ENCODE measurements around the gene AGXT. TPM values are rescaled to one million over a fixed set of nuclear protein-coding genes. Genes with fewer than 3 reads are reported as not detected.
A peak's percentile ranks its signal among the peaks of the same experiment; 100 is the strongest.

AGXT gene
- total RNA-seq, 1 experiment from 2014 or later = 0.34 TPM

DNA sequence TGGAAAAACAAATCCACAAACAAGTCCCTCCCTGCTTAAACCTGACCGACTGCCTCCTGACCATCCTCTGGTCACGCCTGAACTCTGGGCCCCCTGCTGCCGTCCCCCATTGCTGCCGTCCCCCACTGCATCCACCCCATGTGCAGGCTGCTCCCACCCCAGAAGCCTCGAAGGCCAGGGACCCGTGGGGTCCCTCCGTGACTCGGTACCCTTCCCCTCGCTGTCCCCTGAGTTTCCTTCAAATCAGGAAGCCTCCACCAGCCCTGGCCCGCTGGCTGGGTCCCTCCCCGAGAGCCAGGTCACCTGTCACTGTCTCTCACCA, 17.9 kb upstream of the AGXT start (continued):
- TF ChIP-seq, protein P1, sequence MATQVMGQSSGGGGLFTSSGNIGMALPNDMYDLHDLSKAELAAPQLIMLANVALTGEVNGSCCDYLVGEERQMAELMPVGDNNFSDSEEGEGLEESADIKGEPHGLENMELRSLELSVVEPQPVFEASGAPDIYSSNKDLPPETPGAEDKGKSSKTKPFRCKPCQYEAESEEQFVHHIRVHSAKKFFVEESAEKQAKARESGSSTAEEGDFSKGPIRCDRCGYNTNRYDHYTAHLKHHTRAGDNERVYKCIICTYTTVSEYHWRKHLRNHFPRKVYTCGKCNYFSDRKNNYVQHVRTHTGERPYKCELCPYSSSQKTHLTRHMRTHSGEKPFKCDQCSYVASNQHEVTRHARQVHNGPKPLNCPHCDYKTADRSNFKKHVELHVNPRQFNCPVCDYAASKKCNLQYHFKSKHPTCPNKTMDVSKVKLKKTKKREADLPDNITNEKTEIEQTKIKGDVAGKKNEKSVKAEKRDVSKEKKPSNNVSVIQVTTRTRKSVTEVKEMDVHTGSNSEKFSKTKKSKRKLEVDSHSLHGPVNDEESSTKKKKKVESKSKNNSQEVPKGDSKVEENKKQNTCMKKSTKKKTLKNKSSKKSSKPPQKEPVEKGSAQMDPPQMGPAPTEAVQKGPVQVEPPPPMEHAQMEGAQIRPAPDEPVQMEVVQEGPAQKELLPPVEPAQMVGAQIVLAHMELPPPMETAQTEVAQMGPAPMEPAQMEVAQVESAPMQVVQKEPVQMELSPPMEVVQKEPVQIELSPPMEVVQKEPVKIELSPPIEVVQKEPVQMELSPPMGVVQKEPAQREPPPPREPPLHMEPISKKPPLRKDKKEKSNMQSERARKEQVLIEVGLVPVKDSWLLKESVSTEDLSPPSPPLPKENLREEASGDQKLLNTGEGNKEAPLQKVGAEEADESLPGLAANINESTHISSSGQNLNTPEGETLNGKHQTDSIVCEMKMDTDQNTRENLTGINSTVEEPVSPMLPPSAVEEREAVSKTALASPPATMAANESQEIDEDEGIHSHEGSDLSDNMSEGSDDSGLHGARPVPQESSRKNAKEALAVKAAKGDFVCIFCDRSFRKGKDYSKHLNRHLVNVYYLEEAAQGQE (IDR thresholded peaks at IDR 0.05; ENCODE audit: low read depth) = no peak
- TF ChIP-seq EZH2 (IDR thresholded peaks at IDR 0.05) (no peak), POLR2A (IDR thresholded peaks at IDR 0.05; ENCODE audit: borderline replicate concordance, extremely low read depth, insufficient read depth, insufficient read length) (no peak), ZFX (IDR thresholded peaks at IDR 0.05) (no peak)

GRCh38 chr2:240851078-240851991, 17.3 kb upstream of the AGXT start:
- H4K20me1 ChIP-seq (ENCODE audit: insufficient read depth) = no peaks in the 10 kb centered on the region
- H3K4me2 ChIP-seq (ENCODE audit: low read length) = no peak overlapping the region
- no peak overlapping the region for H2AFZ ChIP-seq (ENCODE audit: low read depth, low read length, poor library complexity, severe bottlenecking)
- no peaks in the 10 kb centered on the region for H3K36me3 ChIP-seq (ENCODE audit: control insufficient read depth in 1 of 2, insufficient read depth in 2 of 2, low read length in 2 of 2)
- no peak overlapping the region for H3K9ac ChIP-seq (ENCODE audit: low read length)
- ChIA-PET RAD21 (ENCODE audit: low non-redundant PET in 1 of 2, low total read pairs in 2 of 2, uncharacterized antibody in 2 of 2, unreplicated experiment in 2 of 2) (interaction anchor here in 1 of 2 experiments (1.0 kb wide), 1 partner anchor 11 kb away, joined by 3 read pairs; no protein-coding TSS in a partner anchor), CTCF (interaction anchor here (0.6 to 1.4 kb wide), 7 partner anchors 9 to 1024 kb away, joined by 3 to 8 read pairs (median 3); no protein-coding TSS in a partner anchor), POLR2A (no interaction called here)
- no peaks in the 10 kb centered on the region for H3K9me2 ChIP-seq (ENCODE audit: insufficient read depth)
- TF ChIP-seq RAD21 (IDR thresholded peaks at IDR 0.05; ENCODE audit: low read depth) = peak; percentile 97
- TF ChIP-seq POLR2A (IDR thresholded peaks at IDR 0.05; ENCODE audit: borderline replicate concordance, extremely low read depth, insufficient read depth, insufficient read length) = no peak
- TF ChIP-seq, protein P2, sequence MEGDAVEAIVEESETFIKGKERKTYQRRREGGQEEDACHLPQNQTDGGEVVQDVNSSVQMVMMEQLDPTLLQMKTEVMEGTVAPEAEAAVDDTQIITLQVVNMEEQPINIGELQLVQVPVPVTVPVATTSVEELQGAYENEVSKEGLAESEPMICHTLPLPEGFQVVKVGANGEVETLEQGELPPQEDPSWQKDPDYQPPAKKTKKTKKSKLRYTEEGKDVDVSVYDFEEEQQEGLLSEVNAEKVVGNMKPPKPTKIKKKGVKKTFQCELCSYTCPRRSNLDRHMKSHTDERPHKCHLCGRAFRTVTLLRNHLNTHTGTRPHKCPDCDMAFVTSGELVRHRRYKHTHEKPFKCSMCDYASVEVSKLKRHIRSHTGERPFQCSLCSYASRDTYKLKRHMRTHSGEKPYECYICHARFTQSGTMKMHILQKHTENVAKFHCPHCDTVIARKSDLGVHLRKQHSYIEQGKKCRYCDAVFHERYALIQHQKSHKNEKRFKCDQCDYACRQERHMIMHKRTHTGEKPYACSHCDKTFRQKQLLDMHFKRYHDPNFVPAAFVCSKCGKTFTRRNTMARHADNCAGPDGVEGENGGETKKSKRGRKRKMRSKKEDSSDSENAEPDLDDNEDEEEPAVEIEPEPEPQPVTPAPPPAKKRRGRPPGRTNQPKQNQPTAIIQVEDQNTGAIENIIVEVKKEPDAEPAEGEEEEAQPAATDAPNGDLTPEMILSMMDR (IDR thresholded peaks at IDR 0.05 in 2 of 3, conservative IDR thresholded peaks at IDR 0.05 in 1 of 3; ENCODE audit: borderline replicate concordance in 1 of 3, insufficient read depth in 1 of 3, low read depth in 2 of 3, low read length in 2 of 3) = peak; percentile 84 to 94 (median 92); a peak in 5 of 6 replicates
- no peak for TF ChIP-seq POLR2AphosphoS5 (IDR thresholded peaks at IDR 0.05; ENCODE audit: low read depth, low read length)
- H3K27ac ChIP-seq (ENCODE audit: low read depth, low read length) = no peak overlapping the region
- H3K4me1 ChIP-seq (ENCODE audit: control insufficient read depth in 1 of 2, insufficient read depth in 2 of 2, low read length in 2 of 2) = no peaks in the 10 kb centered on the region
- peak; percentile 98 for ATAC-seq
- BruUV-seq (replicated peaks) = no TSS peak
- H3K4me3 ChIP-seq (replicated peaks in 1 of 2; ENCODE audit: low read depth in 1 of 2, low read length in 2 of 2) = no peak overlapping the region
- intact Hi-C loops (cut with micrococcal nuclease) = loop anchor here (2.0 to 10.0 kb wide), 3 partner anchors 139 to 1026 kb away; no protein-coding TSS in a partner anchor
- H3K9me3 ChIP-seq (ENCODE audit: control insufficient read depth in 1 of 2, insufficient read depth in 1 of 2, low read depth in 1 of 2, low read length in 2 of 2) = no peaks in the 10 kb centered on the region; a peak in 2 of 4 replicates
- DNase-seq (ENCODE audit: low read depth, low spot score) = peak; percentile 58
- no peaks in the 10 kb centered on the region for H3K79me2 ChIP-seq (ENCODE audit: insufficient read depth, low read length)
- no peaks in the 10 kb centered on the region for H3K27me3 ChIP-seq (ENCODE audit: insufficient read depth, low read length)
